WTC11 (cell line): Measurements from ENCODE around the gene SLC25A38. TPM values are rescaled to one million over a fixed set of nuclear protein-coding genes. Genes with fewer than 3 reads are reported as not detected.

Experiments used
- ATAC-seq: fragments of 200-7000 bp; cut with Tn5 transposase; 2 replicates; pipeline ENCODE4 v1.10.0; 2021; ENCODE audit warnings: mild to moderate bottlenecking, moderate library complexity
- CTCF ChIA-PET: fragments of 300-600 bp; sonication (Branson Sonifier 250); formaldehyde crosslinking; loops from one replicate; lab custom pipeline; 2021; ENCODE audit warnings: antibody characterized with exemption; lab: Charles Lee
- POLR2A ChIA-PET: fragments of 350-600 bp; sonication (Branson Sonifier 250); formaldehyde crosslinking; loops from one replicate; lab custom pipeline; 2021; ENCODE audit warnings: antibody characterized with exemption; lab: Charles Lee
- DNase-seq: peaks from one replicate; pipeline ENCODE4 v3.0.0; 2021; ENCODE audit warnings: low spot score
- H3K27ac Mint-ChIP-seq: 2 replicates; pipeline ENCODE4 v1.8.0; 2021; ENCODE audit warnings: mixed read lengths
- H3K27me3 Mint-ChIP-seq: 2 replicates; pipeline ENCODE4 v1.8.0; 2021; ENCODE audit warnings: low read depth, mild to moderate bottlenecking, moderate library complexity, mixed read lengths
- H3K36me3 Mint-ChIP-seq: 2 replicates; pipeline ENCODE4 v1.8.0; 2021; ENCODE audit warnings: mixed read lengths
- H3K4me1 Mint-ChIP-seq: 2 replicates; pipeline ENCODE4 v1.8.0; 2022; ENCODE audit warnings: mixed read lengths
- H3K4me3 Mint-ChIP-seq: 2 replicates; pipeline ENCODE4 v1.8.0; 2021; ENCODE audit warnings: mild to moderate bottlenecking, moderate library complexity, mixed read lengths
- H3K9me3 Mint-ChIP-seq: 2 replicates; pipeline ENCODE4 v1.8.0; 2021; ENCODE audit warnings: mixed read lengths
- ATF1 ChIP-seq: sonication (generic); formaldehyde crosslinking; IDR thresholded peaks from 2 replicates; pipeline ENCODE4 v1.8.1; 2023; ENCODE audit warnings: mild to moderate bottlenecking, moderate library complexity, missing genetic modification reagents
- GABPB1 ChIP-seq: sonication (generic); formaldehyde crosslinking; IDR thresholded peaks from 2 replicates; pipeline ENCODE4 v1.8.1; 2023; ENCODE audit warnings: mild to moderate bottlenecking, missing genetic modification reagents
- HMGA2 ChIP-seq: fragments of 250-450 bp; sonication (Bioruptor Pico); IDR thresholded peaks from 2 replicates; pipeline ENCODE4 v1.4.0; 2021; ENCODE audit warnings: mild to moderate bottlenecking, moderate library complexity
- OVOL2 ChIP-seq: fragments of 250-450 bp; sonication (Bioruptor Pico); IDR thresholded peaks from 2 replicates; pipeline ENCODE4 v1.9.0; 2021; ENCODE audit warnings: mild to moderate bottlenecking, borderline replicate concordance
- SMAD4 ChIP-seq: sonication (generic); formaldehyde crosslinking; IDR thresholded peaks from 2 replicates; pipeline ENCODE4 v1.8.0; 2022; ENCODE audit warnings: mild to moderate bottlenecking, missing genetic modification reagents
- ZBTB21 ChIP-seq: sonication (generic); formaldehyde crosslinking; IDR thresholded peaks from 2 replicates; pipeline ENCODE4 v1.8.1; 2023; ENCODE audit warnings: mild to moderate bottlenecking, missing genetic modification reagents, borderline replicate concordance
- ZNF121 ChIP-seq: sonication (generic); formaldehyde crosslinking; IDR thresholded peaks from 2 replicates; pipeline ENCODE4 v1.8.0; 2023; ENCODE audit warnings: missing genetic modification reagents
- ZNF263 ChIP-seq: sonication (generic); formaldehyde crosslinking; IDR thresholded peaks from 2 replicates; pipeline ENCODE4 v1.8.1; 2022; ENCODE audit warnings: low read depth, mild to moderate bottlenecking, moderate library complexity, missing genetic modification reagents
- ZNF317 ChIP-seq: sonication (generic); formaldehyde crosslinking; IDR thresholded peaks from 2 replicates; pipeline ENCODE4 v1.8.1; 2023; ENCODE audit warnings: low read depth, mild to moderate bottlenecking, moderate library complexity, missing genetic modification reagents, borderline replicate concordance
- total RNA-seq: library from RNA; stranded (reverse); gene quantifications from 3 replicates; pipeline ENCODE4 v1.2.3, GENCODE V29; 2021
- TF ChIP-seq, protein P1 (sequence below): sonication (generic); formaldehyde crosslinking; IDR thresholded peaks from 2 replicates; pipeline ENCODE4 v1.8.1; 2023; ENCODE audit warnings: mild to moderate bottlenecking, missing genetic modification reagents, moderate library complexity
- TF ChIP-seq, protein P2 (sequence below): sonication (generic); formaldehyde crosslinking; conservative IDR thresholded peaks from 2 replicates; pipeline ENCODE4 v1.8.1; 2022; ENCODE audit warnings: mild to moderate bottlenecking, missing genetic modification reagents
- TF ChIP-seq, protein P3 (sequence below): fragments of 250-450 bp; sonication (Bioruptor Pico); conservative IDR thresholded peaks from 2 replicates; pipeline ENCODE4 v1.9.0; 2021; ENCODE audit warnings: mild to moderate bottlenecking
- TF ChIP-seq, protein P4 (sequence below): sonication (generic); formaldehyde crosslinking; IDR thresholded peaks from 2 replicates; pipeline ENCODE4 v1.8.1; 2023; ENCODE audit warnings: mild to moderate bottlenecking, moderate library complexity, missing genetic modification reagents
- TF ChIP-seq, protein P5 (sequence below): sonication (generic); formaldehyde crosslinking; IDR thresholded peaks from 2 replicates; pipeline ENCODE4 v1.8.0; 2022; ENCODE audit warnings: missing genetic modification reagents
- TF ChIP-seq, protein P6 (sequence below): fragments of 250-450 bp; sonication (Bioruptor Pico); IDR thresholded peaks from 2 replicates; pipeline ENCODE4 v2.1.2; 2022; ENCODE audit warnings: mild to moderate bottlenecking, moderate library complexity

Gene SLC25A38
- total RNA-seq, 1 experiment from 2014 or later = 34.9 TPM

DNA sequence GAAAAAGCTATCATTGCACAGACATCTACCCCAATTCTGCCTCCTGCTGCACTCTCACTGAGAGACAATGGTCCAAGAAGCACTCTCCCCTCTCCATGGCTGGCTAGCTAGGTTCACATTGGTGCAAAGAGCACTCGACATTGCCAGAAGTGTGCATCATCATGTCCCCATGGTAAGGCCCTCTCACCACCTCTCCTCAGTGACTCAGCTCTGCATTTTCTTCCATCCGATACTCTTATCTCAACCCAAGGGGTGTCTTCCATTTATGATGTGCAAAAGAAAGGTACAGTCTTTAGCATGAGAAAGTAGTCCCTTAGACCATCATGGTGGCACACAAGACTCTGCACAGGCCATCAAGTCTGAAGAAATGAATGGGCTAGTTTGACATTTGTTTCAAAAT, 37.4 kb downstream of the SLC25A38 start:
- no peak for DNase-seq
- peaks cover 21% of the 10 kb centered on the region for H3K4me1 Mint-ChIP-seq
- peaks cover 5% of the 10 kb centered on the region; the same call in 1 of the 2 replicates for H3K9me3 Mint-ChIP-seq
- TF ChIP-seq, protein P1, sequence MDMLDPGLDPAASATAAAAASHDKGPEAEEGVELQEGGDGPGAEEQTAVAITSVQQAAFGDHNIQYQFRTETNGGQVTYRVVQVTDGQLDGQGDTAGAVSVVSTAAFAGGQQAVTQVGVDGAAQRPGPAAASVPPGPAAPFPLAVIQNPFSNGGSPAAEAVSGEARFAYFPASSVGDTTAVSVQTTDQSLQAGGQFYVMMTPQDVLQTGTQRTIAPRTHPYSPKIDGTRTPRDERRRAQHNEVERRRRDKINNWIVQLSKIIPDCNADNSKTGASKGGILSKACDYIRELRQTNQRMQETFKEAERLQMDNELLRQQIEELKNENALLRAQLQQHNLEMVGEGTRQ (CRISPR knock-in tag) = no peak
- no peak for TF ChIP-seq OVOL2 (CRISPR knock-in tag)
- no peak for TF ChIP-seq ZNF263 (CRISPR knock-in tag)
- TF ChIP-seq, protein P2, sequence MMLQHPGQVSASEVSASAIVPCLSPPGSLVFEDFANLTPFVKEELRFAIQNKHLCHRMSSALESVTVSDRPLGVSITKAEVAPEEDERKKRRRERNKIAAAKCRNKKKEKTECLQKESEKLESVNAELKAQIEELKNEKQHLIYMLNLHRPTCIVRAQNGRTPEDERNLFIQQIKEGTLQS (CRISPR knock-in tag) = no peak
- TF ChIP-seq, protein P3, sequence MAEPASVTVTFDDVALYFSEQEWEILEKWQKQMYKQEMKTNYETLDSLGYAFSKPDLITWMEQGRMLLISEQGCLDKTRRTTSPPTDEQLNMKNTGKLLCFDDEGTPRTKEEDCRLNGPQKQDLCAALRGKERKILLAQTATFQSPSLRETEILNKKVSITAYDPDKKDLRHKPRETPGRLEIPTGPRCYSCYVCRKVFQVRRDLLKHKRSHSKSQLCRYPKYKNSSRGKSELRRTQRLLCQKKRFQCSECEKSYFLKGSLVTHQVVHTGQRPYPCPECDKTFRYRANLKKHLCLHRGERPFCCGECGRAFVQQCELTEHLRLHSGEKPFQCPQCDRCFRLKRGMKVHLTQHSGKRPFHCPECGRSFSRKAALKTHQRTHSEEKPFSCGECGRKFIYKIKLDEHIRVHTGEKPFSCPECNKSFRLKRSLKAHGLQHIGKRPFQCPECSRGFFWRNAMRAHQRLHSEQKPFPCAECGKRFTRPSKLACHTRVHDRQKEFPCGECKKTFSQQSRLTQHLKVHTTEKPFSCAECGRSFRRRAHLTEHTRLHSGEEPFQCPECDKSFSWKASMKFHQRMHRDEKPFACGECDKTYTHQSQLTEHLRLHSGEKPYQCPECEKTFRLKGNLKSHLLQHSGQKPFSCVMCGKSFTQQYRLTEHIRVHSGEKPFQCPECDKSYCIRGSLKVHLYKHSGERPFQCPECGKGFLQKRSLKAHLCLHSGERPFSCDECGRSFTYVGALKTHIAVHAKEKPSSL (CRISPR knock-in tag) = no peak
- no peak for TF ChIP-seq SMAD4 (CRISPR knock-in tag)
- TF ChIP-seq, all 79 proteins: peak for 0
- peaks cover 2% of the 10 kb centered on the region; the same call in 1 of the 2 replicates for H3K36me3 Mint-ChIP-seq
- no peak overlapping the region for H3K4me3 Mint-ChIP-seq
- ChIA-PET CTCF (no interaction called here), POLR2A (no interaction called here)
- ATAC-seq = no peak
- H3K27ac Mint-ChIP-seq = no peak overlapping the region
- no peaks in the 10 kb centered on the region; the same call in 1 of the 2 replicates for H3K27me3 Mint-ChIP-seq

DNA sequence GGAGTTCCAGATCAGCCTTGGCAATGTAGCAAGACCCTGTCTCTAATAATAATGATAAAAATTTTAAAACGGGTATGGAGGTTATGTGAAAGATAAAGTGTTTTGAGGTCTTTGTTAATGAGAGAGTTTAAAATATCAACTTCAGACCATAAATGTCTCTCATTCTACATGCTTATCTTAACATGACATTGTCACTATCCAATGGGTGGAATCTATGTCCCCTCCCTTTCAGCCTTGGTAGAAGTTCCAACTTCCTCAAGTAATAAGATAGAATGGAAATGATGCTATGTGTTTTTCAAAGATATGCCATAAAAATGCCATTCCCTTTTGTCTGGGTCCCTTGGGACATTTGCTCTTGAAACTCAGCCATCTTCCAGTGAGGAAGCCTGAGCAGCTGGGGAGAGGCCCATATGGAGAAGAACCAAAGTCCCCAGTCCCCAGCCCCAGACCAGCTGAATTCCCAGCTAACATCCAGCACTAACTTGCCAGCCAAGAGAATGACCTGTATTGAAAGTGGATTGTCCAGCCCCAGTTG, 40.3 kb downstream of the SLC25A38 start:
- ATAC-seq (no peak), DNase-seq (no peak)
- no peak overlapping the region for H3K4me3 Mint-ChIP-seq
- POLR2A ChIA-PET = no interaction called here
- no peaks in the 10 kb centered on the region; the same call in 1 of the 2 replicates for H3K27me3 Mint-ChIP-seq
- no peak overlapping the region for H3K27ac Mint-ChIP-seq
- CTCF ChIA-PET = no interaction called here
- H3K4me1 Mint-ChIP-seq = peaks cover 11% of the 10 kb centered on the region
- TF ChIP-seq, protein P4, sequence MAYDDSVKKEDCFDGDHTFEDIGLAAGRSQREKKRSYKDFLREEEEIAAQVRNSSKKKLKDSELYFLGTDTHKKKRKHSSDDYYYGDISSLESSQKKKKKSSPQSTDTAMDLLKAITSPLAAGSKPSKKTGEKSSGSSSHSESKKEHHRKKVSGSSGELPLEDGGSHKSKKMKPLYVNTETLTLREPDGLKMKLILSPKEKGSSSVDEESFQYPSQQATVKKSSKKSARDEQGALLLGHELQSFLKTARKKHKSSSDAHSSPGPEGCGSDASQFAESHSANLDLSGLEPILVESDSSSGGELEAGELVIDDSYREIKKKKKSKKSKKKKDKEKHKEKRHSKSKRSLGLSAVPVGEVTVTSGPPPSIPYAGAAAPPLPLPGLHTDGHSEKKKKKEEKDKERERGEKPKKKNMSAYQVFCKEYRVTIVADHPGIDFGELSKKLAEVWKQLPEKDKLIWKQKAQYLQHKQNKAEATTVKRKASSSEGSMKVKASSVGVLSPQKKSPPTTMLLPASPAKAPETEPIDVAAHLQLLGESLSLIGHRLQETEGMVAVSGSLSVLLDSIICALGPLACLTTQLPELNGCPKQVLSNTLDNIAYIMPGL (CRISPR knock-in tag) = no peak
- peaks cover 5% of the 10 kb centered on the region; the same call in 1 of the 2 replicates for H3K9me3 Mint-ChIP-seq
- H3K36me3 Mint-ChIP-seq = peaks cover 2% of the 10 kb centered on the region; the same call in 1 of the 2 replicates

DNA sequence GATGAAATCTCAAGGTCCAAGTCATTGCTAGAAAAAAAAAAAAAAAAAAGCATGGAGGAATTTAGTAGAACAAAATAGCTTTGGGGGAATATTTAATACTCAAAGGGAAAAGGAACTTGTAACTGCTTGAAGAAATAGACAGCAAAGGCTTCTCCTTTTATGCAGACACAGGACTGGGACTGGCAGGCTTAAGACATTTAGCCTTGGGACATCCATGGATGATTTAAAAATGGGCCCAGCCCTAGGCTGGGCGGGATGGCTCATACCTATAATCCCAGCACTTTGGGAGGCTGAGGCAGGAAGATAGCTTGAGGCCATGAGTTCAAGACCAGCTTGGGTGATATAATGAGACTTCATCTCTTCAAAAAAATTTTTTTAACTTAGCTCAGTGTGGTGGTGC, 43.1 kb downstream of the SLC25A38 start:
- Mint-ChIP-seq H3K27me3 (no peaks in the 10 kb centered on the region), H3K4me1 (peaks cover 3% of the 10 kb centered on the region; the same call in 1 of the 2 replicates), H3K36me3 (no peaks in the 10 kb centered on the region), H3K4me3 (no peak overlapping the region), H3K27ac (no peak overlapping the region), H3K9me3 (no peaks in the 10 kb centered on the region; the same call in 1 of the 2 replicates)
- DNase-seq = no peak
- ATAC-seq = no peak
- TF ChIP-seq ZNF317 (CRISPR knock-in tag) (no peak), GABPB1 (no peak)
- POLR2A ChIA-PET = no interaction called here
- CTCF ChIA-PET = interaction anchor here (0.6 kb wide), 1 partner anchor 10 kb away, joined by 7 read pairs; no protein-coding TSS in a partner anchor

DNA sequence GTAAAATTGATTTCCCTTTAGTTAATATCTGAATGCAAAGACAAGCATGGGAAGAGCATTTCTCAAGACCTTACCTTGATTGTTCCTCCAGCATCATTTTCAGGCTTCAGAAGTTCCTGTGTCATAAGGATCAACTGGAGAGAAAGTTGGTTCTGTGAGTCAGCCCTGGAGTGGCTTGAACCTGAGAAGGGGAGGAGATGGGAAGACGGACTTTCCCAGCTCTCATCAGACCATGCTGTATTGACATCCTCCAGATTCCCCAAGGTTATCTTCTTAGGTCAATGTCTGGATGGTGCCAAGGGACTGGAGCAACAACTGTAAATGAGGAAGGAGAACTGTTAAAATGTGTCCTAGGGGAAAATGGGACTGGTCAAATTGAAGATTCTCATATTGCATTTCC, 44.3 kb downstream of the SLC25A38 start:
- Mint-ChIP-seq H3K36me3 (no peaks in the 10 kb centered on the region), H3K4me1 (peaks cover 3% of the 10 kb centered on the region; the same call in 1 of the 2 replicates), H3K27me3 (no peaks in the 10 kb centered on the region), H3K9me3 (no peaks in the 10 kb centered on the region), H3K27ac (no peak overlapping the region), H3K4me3 (no peak overlapping the region)
- no peak for ATAC-seq
- POLR2A ChIA-PET = no interaction called here
- TF ChIP-seq ATF1 (CRISPR knock-in tag) (no peak), ZBTB21 (no peak), HMGA2 (CRISPR knock-in tag) (no peak), ZNF263 (CRISPR knock-in tag) (no peak), ZNF121 (no peak), OVOL2 (CRISPR knock-in tag) (no peak)
- TF ChIP-seq, protein P5, sequence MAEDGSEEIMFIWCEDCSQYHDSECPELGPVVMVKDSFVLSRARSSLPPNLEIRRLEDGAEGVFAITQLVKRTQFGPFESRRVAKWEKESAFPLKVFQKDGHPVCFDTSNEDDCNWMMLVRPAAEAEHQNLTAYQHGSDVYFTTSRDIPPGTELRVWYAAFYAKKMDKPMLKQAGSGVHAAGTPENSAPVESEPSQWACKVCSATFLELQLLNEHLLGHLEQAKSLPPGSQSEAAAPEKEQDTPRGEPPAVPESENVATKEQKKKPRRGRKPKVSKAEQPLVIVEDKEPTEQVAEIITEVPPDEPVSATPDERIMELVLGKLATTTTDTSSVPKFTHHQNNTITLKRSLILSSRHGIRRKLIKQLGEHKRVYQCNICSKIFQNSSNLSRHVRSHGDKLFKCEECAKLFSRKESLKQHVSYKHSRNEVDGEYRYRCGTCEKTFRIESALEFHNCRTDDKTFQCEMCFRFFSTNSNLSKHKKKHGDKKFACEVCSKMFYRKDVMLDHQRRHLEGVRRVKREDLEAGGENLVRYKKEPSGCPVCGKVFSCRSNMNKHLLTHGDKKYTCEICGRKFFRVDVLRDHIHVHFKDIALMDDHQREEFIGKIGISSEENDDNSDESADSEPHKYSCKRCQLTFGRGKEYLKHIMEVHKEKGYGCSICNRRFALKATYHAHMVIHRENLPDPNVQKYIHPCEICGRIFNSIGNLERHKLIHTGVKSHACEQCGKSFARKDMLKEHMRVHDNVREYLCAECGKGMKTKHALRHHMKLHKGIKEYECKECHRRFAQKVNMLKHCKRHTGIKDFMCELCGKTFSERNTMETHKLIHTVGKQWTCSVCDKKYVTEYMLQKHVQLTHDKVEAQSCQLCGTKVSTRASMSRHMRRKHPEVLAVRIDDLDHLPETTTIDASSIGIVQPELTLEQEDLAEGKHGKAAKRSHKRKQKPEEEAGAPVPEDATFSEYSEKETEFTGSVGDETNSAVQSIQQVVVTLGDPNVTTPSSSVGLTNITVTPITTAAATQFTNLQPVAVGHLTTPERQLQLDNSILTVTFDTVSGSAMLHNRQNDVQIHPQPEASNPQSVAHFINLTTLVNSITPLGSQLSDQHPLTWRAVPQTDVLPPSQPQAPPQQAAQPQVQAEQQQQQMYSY (CRISPR knock-in tag) = no peak
- TF ChIP-seq, protein P6, sequence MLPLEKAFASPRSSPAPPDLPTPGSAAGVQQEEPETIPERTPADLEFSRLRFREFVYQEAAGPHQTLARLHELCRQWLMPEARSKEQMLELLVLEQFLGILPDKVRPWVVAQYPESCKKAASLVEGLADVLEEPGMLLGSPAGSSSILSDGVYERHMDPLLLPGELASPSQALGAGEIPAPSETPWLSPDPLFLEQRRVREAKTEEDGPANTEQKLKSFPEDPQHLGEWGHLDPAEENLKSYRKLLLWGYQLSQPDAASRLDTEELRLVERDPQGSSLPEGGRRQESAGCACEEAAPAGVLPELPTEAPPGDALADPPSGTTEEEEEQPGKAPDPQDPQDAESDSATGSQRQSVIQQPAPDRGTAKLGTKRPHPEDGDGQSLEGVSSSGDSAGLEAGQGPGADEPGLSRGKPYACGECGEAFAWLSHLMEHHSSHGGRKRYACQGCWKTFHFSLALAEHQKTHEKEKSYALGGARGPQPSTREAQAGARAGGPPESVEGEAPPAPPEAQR (CRISPR knock-in tag) = no peak
- CTCF ChIA-PET = no interaction called here
- DNase-seq = no peak
